Measurements from ENCODE around the gene IFT25. TPM values are rescaled to one million over a fixed set of nuclear protein-coding genes. Genes with fewer than 3 reads are reported as not detected.

IFT25 gene
- total and polyA plus RNA-seq, 2 of the 13 experiments (the other 11 are each of a cell fraction or from before 2014, with no cell fraction given): 19.7 to 48.0 TPM

DNA sequence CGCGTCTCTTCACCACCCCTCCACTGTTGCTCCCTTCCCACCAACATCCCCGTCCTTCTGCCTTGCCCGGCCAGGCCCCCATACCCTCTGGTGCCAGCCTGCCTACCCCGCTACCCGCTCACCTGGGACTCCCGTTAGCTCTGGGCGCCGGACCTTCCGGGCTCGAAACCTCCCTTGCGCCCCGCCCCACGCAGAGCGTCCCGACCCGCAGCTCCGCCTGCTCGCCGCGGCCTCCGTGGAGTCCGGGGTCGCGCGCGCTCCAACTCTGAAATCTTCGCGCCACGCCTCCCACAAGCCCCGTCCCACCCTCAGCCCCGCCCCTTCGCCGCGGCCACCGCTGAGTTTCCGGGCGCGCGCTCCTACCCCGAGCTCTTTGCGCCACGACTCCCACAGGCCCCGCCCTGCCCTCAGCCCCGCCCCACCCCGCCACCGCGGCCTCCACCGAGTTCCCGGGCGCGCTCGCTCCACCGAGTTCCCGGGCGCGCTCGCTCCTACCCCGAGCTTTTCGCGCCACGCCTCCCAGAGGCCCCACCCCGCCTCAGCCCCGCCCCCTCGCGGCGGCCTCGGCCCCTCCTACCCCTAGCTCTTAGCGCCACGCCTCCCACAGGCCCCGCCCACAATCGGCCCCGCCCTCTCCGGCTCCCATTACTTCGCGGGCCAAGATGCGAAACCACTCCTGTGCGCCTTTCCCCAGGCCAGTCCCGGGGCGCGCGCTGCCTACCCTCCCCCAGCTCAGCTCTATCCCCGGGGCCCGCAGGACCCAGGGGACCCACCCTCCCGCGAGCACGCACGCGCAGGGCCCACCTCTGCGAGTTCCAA is at the start of gene IFT25 (continued):
- TF ChIP-seq SMARCE1 (IDR thresholded peaks at IDR 0.05; ENCODE audit: borderline replicate concordance): no peak
- no peak for TF ChIP-seq MYNN (CRISPR knock-in tag; IDR thresholded peaks at IDR 0.05; ENCODE audit: low read depth)
- TF ChIP-seq ZFP62 (CRISPR knock-in tag; IDR thresholded peaks at IDR 0.05): no peak
- TF ChIP-seq ATAD3A (CRISPR knock-in tag; IDR thresholded peaks at IDR 0.05): no peak
- peak; percentile 69 for TF ChIP-seq KMT2B (CRISPR knock-in tag; IDR thresholded peaks at IDR 0.05)
- no peak for TF ChIP-seq CREB1 (IDR thresholded peaks at IDR 0.05)
- TF ChIP-seq CREB1 (CRISPR knock-in tag; IDR thresholded peaks at IDR 0.05): no peak
- TF ChIP-seq, protein P1, sequence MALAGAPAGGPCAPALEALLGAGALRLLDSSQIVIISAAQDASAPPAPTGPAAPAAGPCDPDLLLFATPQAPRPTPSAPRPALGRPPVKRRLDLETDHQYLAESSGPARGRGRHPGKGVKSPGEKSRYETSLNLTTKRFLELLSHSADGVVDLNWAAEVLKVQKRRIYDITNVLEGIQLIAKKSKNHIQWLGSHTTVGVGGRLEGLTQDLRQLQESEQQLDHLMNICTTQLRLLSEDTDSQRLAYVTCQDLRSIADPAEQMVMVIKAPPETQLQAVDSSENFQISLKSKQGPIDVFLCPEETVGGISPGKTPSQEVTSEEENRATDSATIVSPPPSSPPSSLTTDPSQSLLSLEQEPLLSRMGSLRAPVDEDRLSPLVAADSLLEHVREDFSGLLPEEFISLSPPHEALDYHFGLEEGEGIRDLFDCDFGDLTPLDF (CRISPR knock-in tag; IDR thresholded peaks at IDR 0.05): peak; percentile 76; the same call in 1 of the 2 replicates
- no peak for TF ChIP-seq ZNF296 (CRISPR knock-in tag; conservative IDR thresholded peaks at IDR 0.05)
- TF ChIP-seq TSC22D2 (CRISPR knock-in tag; IDR thresholded peaks at IDR 0.05; ENCODE audit: borderline replicate concordance): peak; percentile 53; the same call in 1 of the 2 replicates
- no peak for TF ChIP-seq MATR3 (CRISPR knock-in tag; IDR thresholded peaks at IDR 0.05)
- no peak for TF ChIP-seq HIVEP1 (CRISPR knock-in tag; IDR thresholded peaks at IDR 0.05)
- no peak for TF ChIP-seq NCOR1 (IDR thresholded peaks at IDR 0.05; ENCODE audit: borderline replicate concordance, low read length)
- TF ChIP-seq GPBP1L1 (CRISPR knock-in tag; IDR thresholded peaks at IDR 0.05): no peak
- no peak for TF ChIP-seq NFATC3 (CRISPR knock-in tag; IDR thresholded peaks at IDR 0.05)
- no peak for TF ChIP-seq RBAK (CRISPR knock-in tag; IDR thresholded peaks at IDR 0.05)
- TF ChIP-seq, protein P2, sequence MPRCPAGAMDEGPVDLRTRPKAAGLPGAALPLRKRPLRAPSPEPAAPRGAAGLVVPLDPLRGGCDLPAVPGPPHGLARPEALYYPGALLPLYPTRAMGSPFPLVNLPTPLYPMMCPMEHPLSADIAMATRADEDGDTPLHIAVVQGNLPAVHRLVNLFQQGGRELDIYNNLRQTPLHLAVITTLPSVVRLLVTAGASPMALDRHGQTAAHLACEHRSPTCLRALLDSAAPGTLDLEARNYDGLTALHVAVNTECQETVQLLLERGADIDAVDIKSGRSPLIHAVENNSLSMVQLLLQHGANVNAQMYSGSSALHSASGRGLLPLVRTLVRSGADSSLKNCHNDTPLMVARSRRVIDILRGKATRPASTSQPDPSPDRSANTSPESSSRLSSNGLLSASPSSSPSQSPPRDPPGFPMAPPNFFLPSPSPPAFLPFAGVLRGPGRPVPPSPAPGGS (CRISPR knock-in tag; IDR thresholded peaks at IDR 0.05): 0 out of 2 replicates have a peak, but pooled peaks have one; percentile 8
- no peak for TF ChIP-seq ZNF598 (CRISPR knock-in tag; IDR thresholded peaks at IDR 0.05; ENCODE audit: borderline replicate concordance)
- TF ChIP-seq ZNF891 (CRISPR knock-in tag; IDR thresholded peaks at IDR 0.05): peak; percentile 59; the same call in 1 of the 2 replicates
- TF ChIP-seq ZNF879 (CRISPR knock-in tag; IDR thresholded peaks at IDR 0.05): no peak
- TF ChIP-seq ZBTB49 (CRISPR knock-in tag; IDR thresholded peaks at IDR 0.05; ENCODE audit: borderline replicate concordance): no peak

Measured in HepG2 (cell line).